HG02571 (cell line): Measurements from ENCODE around the gene LHX8.
"Not testable (repeated sequence)": the region's sequence is repeated elsewhere in the genome, so short reads cannot be mapped to it uniquely, and the experiment has no call there.

Source experiments
- ATAC-seq: cut with Tn5 transposase; IDR thresholded peaks from one replicate; pipeline ENCODE4 v1.9.1; 2021; ENCODE audit warnings: mild to moderate bottlenecking, moderate library complexity; ENCODE audit not compliant: unreplicated experiment

LHX8 gene

GRCh38 chr1:75133750-75134646 lies at the start of gene LHX8:
Gene LHX8, plus strand, starts transcription at chr1:75134388. Its CDS starts 2,227 bp downstream, at chr1:75136615.
- ATAC-seq, result no peak

GRCh38 chr1:75085931-75086330 lies 48.3 kb upstream of the LHX8 start:
- no peak for ATAC-seq

- no peak for ATAC-seq
Observed at GRCh38 chr1:75087278-75087677, 46.9 kb upstream of the LHX8 start.

- no peak for ATAC-seq
Observed at GRCh38 chr1:75092141-75092540, 42.0 kb upstream of the LHX8 start.

GRCh38 chr1:75097654-75098053 lies 36.5 kb upstream of the LHX8 start:
- ATAC-seq, result no peak

DNA sequence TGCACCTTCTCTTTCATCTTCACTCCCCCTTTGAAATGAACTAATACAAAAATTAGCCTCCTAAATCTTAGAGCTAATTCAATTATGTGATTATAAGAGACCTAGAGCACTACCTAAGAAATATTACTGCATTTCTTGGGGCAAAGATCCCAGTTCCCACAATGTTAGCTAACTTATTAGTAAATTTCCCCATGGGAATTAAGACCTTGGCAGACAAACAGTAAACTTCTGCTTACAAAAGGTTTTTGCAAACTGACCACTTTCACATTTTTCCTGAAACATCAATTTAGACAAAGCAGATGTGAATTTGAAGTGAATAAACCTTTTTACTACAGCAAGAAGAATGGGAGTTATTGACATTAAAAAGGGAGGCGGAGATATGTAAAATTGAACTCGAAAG lies 34.6 kb upstream of the LHX8 start:
- no peak for ATAC-seq

DNA sequence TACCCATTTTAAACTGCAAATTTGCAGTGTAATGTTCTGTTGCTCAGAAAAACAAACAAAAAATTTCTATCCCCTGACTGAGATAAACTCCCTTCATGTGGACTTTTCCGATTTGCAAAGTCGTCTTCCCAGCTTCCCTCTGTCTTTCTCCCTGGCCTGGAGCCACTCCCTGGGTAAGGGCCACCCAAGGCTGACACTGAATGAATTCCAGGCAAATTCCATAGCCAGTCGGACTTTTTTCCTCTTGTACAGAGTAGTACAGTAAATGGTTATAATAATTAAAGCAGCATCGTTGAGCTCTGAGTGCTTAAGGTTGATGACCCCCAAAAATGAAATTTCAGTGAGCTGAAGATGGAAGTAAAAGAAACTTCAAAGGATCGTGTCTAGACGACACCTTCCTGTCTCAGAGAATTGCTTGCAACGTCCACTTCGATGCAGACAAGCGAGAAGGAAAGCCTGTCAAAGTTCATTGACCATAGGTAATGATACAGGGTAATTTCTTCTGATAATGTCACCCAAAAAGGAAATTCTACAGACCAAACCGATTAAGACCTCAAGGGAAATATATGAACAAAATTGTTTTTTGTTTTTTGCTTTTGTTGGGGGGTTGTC lies 33.6 kb upstream of the LHX8 start:
- no peak for ATAC-seq

- ATAC-seq, result not testable (repeated sequence)
Observed at GRCh38 chr1:75112362-75112951, 21.7 kb upstream of the LHX8 start.

GRCh38 chr1:75115654-75116053 lies 18.5 kb upstream of the LHX8 start:
- no peak for ATAC-seq

DNA sequence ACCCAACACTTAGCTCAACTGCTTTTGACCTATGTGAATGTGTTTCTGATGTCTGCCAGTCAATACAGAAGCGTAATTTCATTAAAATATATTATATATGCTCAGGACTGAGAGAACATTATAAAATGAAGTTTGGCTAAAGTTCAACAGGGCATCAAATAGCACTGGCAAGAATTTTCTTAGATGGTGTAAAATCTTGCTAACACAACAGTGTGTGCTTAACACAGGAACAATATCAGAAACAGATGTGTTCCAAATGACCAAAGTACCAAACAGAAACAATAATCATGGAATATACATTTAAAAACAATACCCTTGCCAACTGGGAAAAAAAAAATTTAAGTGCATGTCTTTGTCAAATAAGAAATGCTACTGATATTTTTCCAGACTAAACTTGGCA lies 10.4 kb upstream of the LHX8 start:
- ATAC-seq, result no peak

GRCh38 chr1:75124510-75124909 lies 9.7 kb upstream of the LHX8 start:
- no peak for ATAC-seq

GRCh38 chr1:75125161-75125726 lies 8.9 kb upstream of the LHX8 start:
- no peak for ATAC-seq

GRCh38 chr1:75126611-75127101 lies 7.5 kb upstream of the LHX8 start:
- ATAC-seq, result no peak

DNA sequence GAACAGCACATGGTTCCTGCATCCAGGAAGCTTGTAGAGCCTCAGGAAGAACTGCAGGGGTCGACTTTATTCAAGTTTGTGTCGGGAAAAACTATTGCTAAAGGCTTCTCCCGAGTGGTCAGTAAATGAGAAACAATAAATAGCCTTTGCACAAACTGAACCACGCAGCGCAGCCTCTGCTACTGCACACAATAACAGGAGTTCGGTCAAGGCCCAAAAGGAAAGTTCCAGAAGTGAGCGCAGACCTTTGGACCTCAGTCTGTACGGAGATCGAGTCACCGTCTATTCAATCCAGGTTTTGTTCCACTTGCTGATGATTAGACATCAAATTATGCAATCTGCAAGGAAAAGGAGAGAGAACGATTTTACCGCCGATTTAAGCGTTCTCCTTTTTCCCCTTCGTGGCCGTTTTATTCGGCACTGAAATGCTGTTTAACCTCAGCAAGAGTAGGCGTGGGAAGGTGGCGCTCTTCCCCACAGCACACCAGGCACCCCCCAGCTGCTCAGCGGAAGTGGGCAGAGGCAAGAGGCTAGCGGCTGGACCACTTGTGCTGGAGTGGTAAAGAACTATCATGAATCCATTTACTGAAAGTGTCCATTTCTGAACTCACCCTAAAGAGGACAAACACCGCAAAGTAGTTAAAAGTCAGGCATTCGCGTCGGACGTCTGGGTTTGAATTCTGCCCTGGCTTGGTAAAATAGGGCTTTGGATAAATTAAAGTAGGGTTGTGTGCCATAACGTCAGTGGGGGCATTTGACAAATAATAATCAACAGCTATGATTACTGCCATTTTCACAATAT lies 6.1 kb upstream of the LHX8 start:
- no peak for ATAC-seq

- no peak for ATAC-seq
Observed at GRCh38 chr1:75129660-75129982, 4.6 kb upstream of the LHX8 start.

DNA sequence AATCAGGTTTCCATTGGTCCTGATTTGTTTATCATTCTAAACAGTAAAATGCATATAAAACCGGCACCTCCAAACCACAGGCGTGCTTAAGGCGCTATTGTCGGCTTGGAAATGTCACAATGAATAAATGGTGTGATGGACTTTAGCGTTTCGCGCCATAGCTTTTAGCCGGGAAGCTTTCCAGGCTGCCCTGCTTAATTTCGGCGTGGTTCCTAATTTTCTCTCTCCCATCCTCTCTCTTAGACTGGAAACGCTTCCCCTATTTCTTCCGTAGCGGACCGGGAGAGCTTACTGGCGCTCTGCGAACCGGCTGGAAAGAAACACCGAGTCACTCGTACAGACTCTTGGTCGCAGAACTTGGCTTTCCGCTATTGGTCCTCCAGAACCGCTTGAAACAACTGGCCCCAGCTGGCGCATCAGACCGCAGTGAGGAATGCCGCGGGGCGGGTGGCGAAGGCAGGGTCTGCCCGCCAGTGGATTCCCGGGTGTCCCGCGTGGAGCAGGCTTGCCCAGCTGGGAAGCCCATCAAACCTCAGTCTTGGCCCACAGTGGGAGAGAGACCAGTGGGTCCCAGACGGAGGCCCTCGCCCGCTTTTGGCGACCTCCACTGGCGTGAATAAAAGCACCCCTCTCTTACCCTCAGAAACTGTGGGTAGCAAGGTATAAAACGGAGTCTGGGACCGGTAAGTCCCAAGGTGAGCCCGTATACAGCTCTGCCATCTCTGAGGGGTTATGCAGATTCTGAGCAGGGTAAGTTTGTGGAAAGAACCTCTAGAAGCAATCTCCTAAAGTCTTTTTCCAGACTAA lies 4.0 kb upstream of the LHX8 start:
- ATAC-seq, result no peak

- ATAC-seq, result no peak
Observed at GRCh38 chr1:75130865-75131564, 3.2 kb upstream of the LHX8 start.

DNA sequence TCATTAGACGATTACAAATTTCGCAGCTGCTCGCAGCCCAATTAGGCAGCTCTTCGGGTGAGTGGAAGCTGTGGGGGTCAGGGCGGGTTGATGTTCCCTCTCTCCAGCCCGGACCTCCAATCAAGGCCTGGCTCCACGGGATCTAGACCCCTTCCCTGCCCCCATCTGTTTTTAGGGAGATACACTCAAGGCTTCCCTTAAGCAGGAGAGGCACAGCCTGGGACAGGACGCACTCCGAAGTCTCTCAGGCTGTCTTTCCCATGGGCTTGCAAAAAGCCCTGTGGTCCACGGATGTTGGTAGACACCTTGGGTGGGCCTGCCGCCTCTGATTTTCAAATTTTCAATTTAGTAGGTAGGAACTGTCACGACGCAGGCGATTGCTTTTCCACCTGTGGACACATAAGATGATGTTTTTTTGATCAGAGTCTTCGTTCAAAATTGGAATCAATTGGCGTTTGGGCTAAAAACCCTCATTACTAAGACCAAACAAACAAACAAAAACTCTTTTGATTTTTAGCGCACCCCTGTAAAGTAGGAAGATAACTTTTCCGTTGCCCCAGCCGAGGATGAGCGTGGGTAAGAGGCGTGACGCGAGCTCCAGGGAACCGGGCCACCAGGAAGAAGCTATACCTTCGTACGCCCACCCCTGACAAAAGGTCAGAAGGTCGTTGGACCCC lies 2.5 kb upstream of the LHX8 start:
- no peak for ATAC-seq
